Stimulated activated CD8-positive, alpha-beta memory T cell treated with anti-CD3 and anti-CD28 coated beads, Interleukin-12 subunit alpha, Interleukin-12 subunit beta, amount 100 ng/mL, for 24 hours (primary cell): ENCODE measurements around the gene SNTG2.
"Not testable (repeated sequence)": the region's sequence is repeated elsewhere in the genome, so short reads cannot be mapped to it uniquely, and the experiment has no call there.

ENCODE experiments used
- DNase-seq: peaks from one replicate; pipeline ENCODE4 v3.0.0-alpha.2; 2020; ENCODE audit errors: extremely low read depth

Gene SNTG2

GRCh38 chr2:1052771-1053191 lies 102.1 kb downstream of the SNTG2 start:
- DNase-seq, result no peak

- DNase-seq, result no peak
Observed at GRCh38 chr2:1053786-1054185, 103.1 kb downstream of the SNTG2 start.

GRCh38 chr2:1054399-1054798 lies 103.8 kb downstream of the SNTG2 start:
- DNase-seq, result no peak

- no peak for DNase-seq
Observed at GRCh38 chr2:1055014-1055595, 104.5 kb downstream of the SNTG2 start.

GRCh38 chr2:1060372-1060771 lies 109.7 kb downstream of the SNTG2 start:
- DNase-seq, result no peak

- DNase-seq, result no peak
Observed at GRCh38 chr2:1060987-1061386, 110.3 kb downstream of the SNTG2 start.

GRCh38 chr2:1068241-1068640 lies 117.6 kb downstream of the SNTG2 start:
- DNase-seq, result no peak

- no peak for DNase-seq
Observed at GRCh38 chr2:1068822-1069221, 118.2 kb downstream of the SNTG2 start.

- no peak for DNase-seq
Observed at GRCh38 chr2:1069847-1070246, 119.2 kb downstream of the SNTG2 start.

GRCh38 chr2:1070601-1071000 lies 120.0 kb downstream of the SNTG2 start:
- DNase-seq, result no peak

GRCh38 chr2:1071650-1072049 lies 121.0 kb downstream of the SNTG2 start:
- DNase-seq, result no peak

GRCh38 chr2:1072250-1072649 lies 121.6 kb downstream of the SNTG2 start:
- no peak for DNase-seq

- no peak for DNase-seq
Observed at GRCh38 chr2:1077911-1078310, 127.3 kb downstream of the SNTG2 start.

- no peak for DNase-seq
Observed at GRCh38 chr2:1078326-1078725, 127.7 kb downstream of the SNTG2 start.

- DNase-seq, result no peak
Observed at GRCh38 chr2:1079873-1080799, 129.5 kb downstream of the SNTG2 start.

GRCh38 chr2:1081451-1082225 lies 131.0 kb downstream of the SNTG2 start:
- no peak for DNase-seq

- DNase-seq, result no peak
Observed at GRCh38 chr2:1082456-1083205, 132.0 kb downstream of the SNTG2 start.

- DNase-seq, result no peak
Observed at GRCh38 chr2:1088192-1088860, 137.7 kb downstream of the SNTG2 start.

- no peak for DNase-seq
Observed at GRCh38 chr2:1088940-1089339, 138.3 kb downstream of the SNTG2 start.

GRCh38 chr2:1091895-1092585 lies 141.4 kb downstream of the SNTG2 start:
- DNase-seq, result no peak

- DNase-seq, result not testable (repeated sequence)
Observed at GRCh38 chr2:1093668-1094067, 143.0 kb downstream of the SNTG2 start.
